Endothelial cell of umbilical vein (primary cell): ENCODE measurements around the gene KCTD10.

Source experiments
- CTCF ChIP-seq, 2 donors: IDR thresholded peaks; 1 replicate in 1 of 2; 2 replicates in 1 of 2; pipeline ENCODE4 v1.5.1; 2011; ENCODE audit warnings: low read length in 2 of 2, mild to moderate bottlenecking in 2 of 2, moderate library complexity in 2 of 2, control low read depth in 1 of 2, inconsistent platforms in 1 of 2, low read depth in 1 of 2; ENCODE audit not compliant: insufficient read depth in 1 of 2; ENCODE audit errors: extremely low read depth in 1 of 2
- EZH2 ChIP-seq: IDR thresholded peaks from 2 replicates; pipeline ENCODE4 v1.6.1; 2012; ENCODE audit warnings: borderline replicate concordance, low read depth, mild to moderate bottlenecking, moderate library complexity, low read length, inconsistent platforms; ENCODE audit not compliant: severe bottlenecking
- GATA2 ChIP-seq: IDR thresholded peaks from 2 replicates; pipeline ENCODE4 v1.7.0; 2011; ENCODE audit warnings: low read depth, mild to moderate bottlenecking, moderate library complexity, mixed read lengths, low read length; ENCODE audit not compliant: insufficient read length, insufficient read depth
- POLR2A ChIP-seq: IDR thresholded peaks from 2 replicates; pipeline ENCODE4 v1.6.1; 2012; ENCODE audit warnings: low read depth, mild to moderate bottlenecking, control low read depth, low read length
- POLR2AphosphoS5 ChIP-seq: IDR thresholded peaks from 2 replicates; pipeline ENCODE4 v1.6.1; 2012; ENCODE audit warnings: low read depth, mild to moderate bottlenecking, control low read depth, low read length, moderate library complexity; ENCODE audit not compliant: insufficient read depth

GRCh38 chr12:109436188-109436560 is 40.9 kb downstream of the KCTD10 start:
- TF ChIP-seq CTCF (IDR thresholded peaks at IDR 0.05; ENCODE audit: extremely low read depth in 1 of 2, insufficient read depth in 1 of 2, low read depth in 1 of 2, low read length in 2 of 2) (no peak), POLR2A (no peak), EZH2 (no peak), POLR2AphosphoS5 (no peak), GATA2 (no peak)
